ENCODE measurements around the gene ELFN2. TPM values are rescaled to one million over a fixed set of nuclear protein-coding genes. Genes with fewer than 3 reads are reported as not detected.

The ELFN2 gene
- total RNA-seq, 1 experiment from 2014 or later: 10.0 TPM

GRCh38 chr22:37370306-37370979 is 56.8 kb downstream of the ELFN2 start:
- no peaks in the 10 kb centered on the region for H3K36me3 ChIP-seq (ENCODE audit: low read depth, low read length)
- no peaks in the 10 kb centered on the region for H3K9me3 ChIP-seq (ENCODE audit: low read length)
- H3K4me3 ChIP-seq (ENCODE audit: low read length): no peak overlapping the region
- BruUV-seq (replicated peaks): no TSS peak
- no peaks in the 10 kb centered on the region for H3K79me2 ChIP-seq (ENCODE audit: low read length)
- H3F3A ChIP-seq (ENCODE audit: low read length, unreplicated experiment): no peaks in the 10 kb centered on the region
- DNase-seq (no peak), ATAC-seq (peak; percentile 49)
- no peak overlapping the region for H3K9ac ChIP-seq (ENCODE audit: low read length)
- CTCF ChIA-PET: no interaction called here
- TF ChIP-seq EZH2phosphoT487 (IDR thresholded peaks at IDR 0.05; ENCODE audit: borderline replicate concordance, low read length) (no peak), EZH2 (IDR thresholded peaks at IDR 0.05; ENCODE audit: low read length, unreplicated experiment) (no peak), CTCF (conservative IDR thresholded peaks at IDR 0.05; ENCODE audit: low read depth, low read length) (no peak)
- no peak overlapping the region for H2AFZ ChIP-seq (ENCODE audit: low read length)
- no peaks in the 10 kb centered on the region for H3K27me3 ChIP-seq (ENCODE audit: low read length)
- POLR2A ChIA-PET (ENCODE audit: unreplicated experiment): no interaction called here
- intact Hi-C loops (cut with micrococcal nuclease): no loop called here
- H3K4me1 ChIP-seq (ENCODE audit: insufficient read depth, low read length): no peaks in the 10 kb centered on the region
- no peaks in the 10 kb centered on the region for H3K9me2 ChIP-seq (replicated peaks; ENCODE audit: low read length)
- H3K27ac ChIP-seq (ENCODE audit: low read length): no peak overlapping the region
- no peak overlapping the region for H3K4me2 ChIP-seq (ENCODE audit: low read length)
- H4K20me1 ChIP-seq (ENCODE audit: low read length): no peaks in the 10 kb centered on the region

GRCh38 chr22:37369483-37369882 is 57.8 kb downstream of the ELFN2 start:
- ATAC-seq: no peak
- BruUV-seq (replicated peaks): no TSS peak
- intact Hi-C loops (cut with micrococcal nuclease): no loop called here
- ChIA-PET POLR2A (ENCODE audit: unreplicated experiment) (no interaction called here), CTCF (no interaction called here)
- DNase-seq: no peak
- Histone ChIP-seq H3F3A (ENCODE audit: low read length, unreplicated experiment) (no peaks in the 10 kb centered on the region), H4K20me1 (ENCODE audit: low read length) (no peaks in the 10 kb centered on the region), H3K4me2 (ENCODE audit: low read length) (no peak overlapping the region), H3K9ac (ENCODE audit: low read length) (no peak overlapping the region), H3K9me3 (ENCODE audit: low read length) (no peaks in the 10 kb centered on the region), H3K79me2 (ENCODE audit: low read length) (no peaks in the 10 kb centered on the region), H3K27ac (ENCODE audit: low read length) (no peak overlapping the region), H3K4me3 (ENCODE audit: low read length) (no peak overlapping the region), H3K4me1 (ENCODE audit: insufficient read depth, low read length) (no peaks in the 10 kb centered on the region), H3K9me2 (replicated peaks; ENCODE audit: low read length) (no peaks in the 10 kb centered on the region), H2AFZ (ENCODE audit: low read length) (no peak overlapping the region), H3K36me3 (ENCODE audit: low read depth, low read length) (no peaks in the 10 kb centered on the region), H3K27me3 (ENCODE audit: low read length) (no peaks in the 10 kb centered on the region)
- TF ChIP-seq CTCF (conservative IDR thresholded peaks at IDR 0.05; ENCODE audit: low read depth, low read length) (no peak), EZH2phosphoT487 (IDR thresholded peaks at IDR 0.05; ENCODE audit: borderline replicate concordance, low read length) (no peak), EZH2 (IDR thresholded peaks at IDR 0.05; ENCODE audit: low read length, unreplicated experiment) (no peak)

- no TSS peak for BruUV-seq (replicated peaks)
- DNase-seq: peak; percentile 0
- intact Hi-C loops (cut with micrococcal nuclease): no loop called here
- no peak overlapping the region for H3K27ac ChIP-seq (ENCODE audit: low read length)
- H3K27me3 ChIP-seq (ENCODE audit: low read length): no peaks in the 10 kb centered on the region
- H3F3A ChIP-seq (ENCODE audit: low read length, unreplicated experiment): no peaks in the 10 kb centered on the region
- POLR2A ChIA-PET (ENCODE audit: unreplicated experiment): no interaction called here
- no peak overlapping the region for H3K4me2 ChIP-seq (ENCODE audit: low read length)
- CTCF ChIA-PET: no interaction called here
- H3K79me2 ChIP-seq (ENCODE audit: low read length): no peaks in the 10 kb centered on the region
- H4K20me1 ChIP-seq (ENCODE audit: low read length): no peaks in the 10 kb centered on the region
- TF ChIP-seq CTCF (conservative IDR thresholded peaks at IDR 0.05; ENCODE audit: low read depth, low read length) (no peak), EZH2 (IDR thresholded peaks at IDR 0.05; ENCODE audit: low read length, unreplicated experiment) (no peak), EZH2phosphoT487 (IDR thresholded peaks at IDR 0.05; ENCODE audit: borderline replicate concordance, low read length) (no peak)
- no peak overlapping the region for H3K9ac ChIP-seq (ENCODE audit: low read length)
- H2AFZ ChIP-seq (ENCODE audit: low read length): no peak overlapping the region
- H3K9me2 ChIP-seq (replicated peaks; ENCODE audit: low read length): no peaks in the 10 kb centered on the region
- no peak overlapping the region for H3K4me3 ChIP-seq (ENCODE audit: low read length)
- ATAC-seq: no peak
- no peaks in the 10 kb centered on the region for H3K4me1 ChIP-seq (ENCODE audit: insufficient read depth, low read length)
- H3K36me3 ChIP-seq (ENCODE audit: low read depth, low read length): no peaks in the 10 kb centered on the region
- no peaks in the 10 kb centered on the region for H3K9me3 ChIP-seq (ENCODE audit: low read length)
Measured at GRCh38 chr22:37368058-37368457, 59.2 kb downstream of the ELFN2 start.
